Tibial nerve (tissue), 4 donors: ENCODE data around the gene SERPINH1. TPM values are rescaled to one million over a fixed set of nuclear protein-coding genes. Genes with fewer than 3 reads are reported as not detected.

Experiments
- DNase-seq, 2 donors: peaks; one replicate each; pipeline ENCODE4 v3.0.0-alpha.2; 2019; ENCODE audit warnings: low spot score in 2 of 2
- H3K27ac ChIP-seq, 4 donors: fragments of 200-600 bp; sonication (generic) in 3 of 4; one replicate each; pipeline ENCODE4 v1.5.1; 2017 to 2019; ENCODE audit warnings: mild to moderate bottlenecking in 1 of 4
- H3K27me3 ChIP-seq, 2 donors: fragments of 200-600 bp; sonication (generic) in 1 of 2; one replicate each; pipeline versions ENCODE4 v1.5.1 to v1.6.0; 2017 to 2019
- H3K36me3 ChIP-seq, 3 donors: fragments of 200-600 bp; sonication (generic); one replicate each; pipeline ENCODE4 v1.5.1; 2018 to 2019
- H3K4me1 ChIP-seq, 4 donors: fragments of 200-600 bp; sonication (generic) in 3 of 4; one replicate each; pipeline ENCODE4 v1.5.1; 2017 to 2019
- H3K4me3 ChIP-seq, 4 donors: fragments of 200-600 bp; sonication (generic) in 3 of 4; one replicate each; pipeline ENCODE4 v1.5.1; 2017 to 2019; ENCODE audit warnings: mild to moderate bottlenecking in 1 of 4, moderate library complexity in 1 of 4
- H3K9me3 ChIP-seq, 4 donors: fragments of 200-600 bp; sonication (generic) in 3 of 4; one replicate each; pipeline ENCODE4 v1.5.1; 2017 to 2019
- POLR2A ChIP-seq, 2 donors: fragments of 450-650 bp; IDR thresholded peaks; one replicate each; pipeline ENCODE4 v1.6.1; 2017; ENCODE audit warnings: antibody characterized with exemption in 2 of 2, mild to moderate bottlenecking in 2 of 2, moderate library complexity in 2 of 2
- WGBS, 2 donors: methylation state at CpG; one replicate each; pipeline ENCODE4 v1.1.5; 2018; 5-methylcytosine and 5-hydroxymethylcytosine counted together
- total RNA-seq, 4 donors: library from RNA; depleted of rRNA; stranded (reverse); fragments of >200 nt; gene quantifications; one replicate each; pipeline ENCODE4 v1.1.0, GENCODE V29; 2016

Gene SERPINH1
- total RNA-seq, 4 donors from 2014 or later: 151 to 358 (median 184) TPM

GRCh38 chr11:75616281-75616680, 54.2 kb downstream of the SERPINH1 start:
- Histone ChIP-seq H3K36me3 (peaks cover 0 to 6% (median 0%) of the 10 kb centered on the region in 3 donors), H3K4me1 (no peaks in the 10 kb centered on the region), H3K4me3 (no peak overlapping the region), H3K9me3 (peaks cover 0 to 15% (median 2%) of the 10 kb centered on the region in 4 donors), H3K27me3 (no peaks in the 10 kb centered on the region), H3K27ac (peak overlapping the region in 2 of 4 donors; percentile 41 to 48)
- no peak for DNase-seq
- no peak for TF ChIP-seq POLR2A (IDR thresholded peaks at IDR 0.05)
- 46 to 47% methylated on average over 5 of the region's 5 CpGs for WGBS, 2 donors

Other genes with a start within 250 kb of the SERPINH1 start
- gene ARRB1, start 210.6 kb upstream of the SERPINH1 start, total RNA-seq: 10 to 100 TPM; 38.2 to 68.1 (median 45.8) TPM
- 1,000 to 10,000 TPM; 1,012 to 1,395 (median 1,115) TPM for gene RPS3, start 162.7 kb upstream of the SERPINH1 start, total RNA-seq
- 10 to 100 TPM in 1 of 4 donors, 1 to 10 TPM in 3; 3.0 to 11.1 (median 6.6) TPM for gene KLHL35, start 129.1 kb upstream of the SERPINH1 start, total RNA-seq
- gene GDPD5, start 36.3 kb upstream of the SERPINH1 start, total RNA-seq: 100 to 1,000 TPM in 2 of 4 donors, 10 to 100 TPM in 2; 92.2 to 122 (median 101) TPM
- 10 to 100 TPM; 10.4 to 16.3 (median 11.7) TPM for gene MAP6, start 106.8 kb downstream of the SERPINH1 start, total RNA-seq
- not detected for gene MOGAT2, start 155.6 kb downstream of the SERPINH1 start, total RNA-seq
- gene DGAT2, start 206.5 kb downstream of the SERPINH1 start, total RNA-seq: 100 to 1,000 TPM in 1 of 4 donors, 10 to 100 TPM in 3; 22.9 to 194 (median 52.8) TPM